Measurements from ENCODE around the gene PRKACA. TPM values are rescaled to one million over a fixed set of nuclear protein-coding genes. Genes with fewer than 3 reads are reported as not detected.

PRKACA gene
- polyA plus RNA-seq, 4 donors, result 34.7 to 66.1 (median 44.1) TPM

Other genes with a start within 250 kb of the PRKACA start
- gene NANOS3, start 240.6 kb downstream of the PRKACA start, polyA plus RNA-seq, result 1 to 10 TPM in 1 of 4 donors, under 1 TPM in 1, not detected in 2; 0.45 to 1.0 TPM
- 10 to 100 TPM in 2 of 4 donors, 1 to 10 TPM in 2; 3.5 to 67.1 (median 25.9) TPM for gene BRME1, start 211.6 kb downstream of the PRKACA start, polyA plus RNA-seq
- 100 to 1,000 TPM in 2 of 4 donors, 10 to 100 TPM in 2; 38.2 to 199 (median 103) TPM for gene CC2D1A, start 211.6 kb downstream of the PRKACA start, polyA plus RNA-seq
- gene PODNL1, start 179.3 kb downstream of the PRKACA start, polyA plus RNA-seq, result 1 to 10 TPM in 1 of 4 donors, under 1 TPM in 1, not detected in 2; 0.41 to 1.7 TPM
- 10 to 100 TPM; 14.1 to 26.8 (median 20.9) TPM for gene DCAF15, start 165.3 kb downstream of the PRKACA start, polyA plus RNA-seq
- 10 to 100 TPM in 1 of 4 donors, 1 to 10 TPM in 3; 3.8 to 16.6 (median 5.5) TPM for gene RFX1, start 111.4 kb downstream of the PRKACA start, polyA plus RNA-seq
- under 1 TPM in 1 of 4 donors, not detected in 3; 0.68 TPM for gene RLN3, start 89.6 kb downstream of the PRKACA start, polyA plus RNA-seq
- 1 to 10 TPM in 3 of 4 donors, under 1 TPM in 1; 0.45 to 5.6 (median 3.1) TPM for gene IL27RA, start 86.0 kb downstream of the PRKACA start, polyA plus RNA-seq
- gene PALM3, start 55.7 kb downstream of the PRKACA start, polyA plus RNA-seq, result 10 to 100 TPM in 1 of 4 donors, 1 to 10 TPM in 3; 1.6 to 28.2 (median 2.6) TPM
- 10 to 100 TPM; 13.0 to 60.4 (median 22.9) TPM for gene MISP3, start 45.0 kb downstream of the PRKACA start, polyA plus RNA-seq
- under 1 TPM in 1 of 4 donors, not detected in 3; 0.07 TPM for gene C19orf67, start 32.0 kb downstream of the PRKACA start, polyA plus RNA-seq
- gene SAMD1, start 27.0 kb downstream of the PRKACA start, polyA plus RNA-seq, result 10 to 100 TPM; 19.7 to 45.4 (median 32.0) TPM
- gene ASF1B, start 18.8 kb upstream of the PRKACA start, polyA plus RNA-seq, result 10 to 100 TPM in 2 of 4 donors, 1 to 10 TPM in 2; 3.1 to 26.2 (median 10.3) TPM
- gene ADGRL1, start 88.4 kb upstream of the PRKACA start, polyA plus RNA-seq, result 10 to 100 TPM; 11.1 to 22.7 (median 15.7) TPM